Measurements from ENCODE around the gene VWA3B.

DNA sequence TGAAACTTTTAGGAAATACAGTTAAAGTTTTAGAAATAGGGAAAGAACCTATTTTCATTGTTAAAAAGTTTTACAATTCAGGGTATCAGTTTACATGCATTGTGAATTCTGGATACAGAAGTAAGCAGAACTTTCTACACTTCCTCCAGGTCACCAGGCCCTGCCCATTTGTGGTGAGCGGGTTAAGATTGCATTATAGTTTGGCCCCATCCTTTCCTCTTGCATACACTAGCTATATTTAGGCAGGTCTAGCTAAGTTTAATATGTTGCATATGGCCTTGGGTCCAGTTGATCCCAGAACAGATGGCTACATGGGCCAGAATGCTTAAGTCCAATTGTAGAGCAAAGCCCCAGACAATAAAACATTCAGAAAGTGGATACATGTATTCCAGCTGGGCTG, 4.8 kb downstream of the VWA3B start:
- TF ChIP-seq, protein P1, sequence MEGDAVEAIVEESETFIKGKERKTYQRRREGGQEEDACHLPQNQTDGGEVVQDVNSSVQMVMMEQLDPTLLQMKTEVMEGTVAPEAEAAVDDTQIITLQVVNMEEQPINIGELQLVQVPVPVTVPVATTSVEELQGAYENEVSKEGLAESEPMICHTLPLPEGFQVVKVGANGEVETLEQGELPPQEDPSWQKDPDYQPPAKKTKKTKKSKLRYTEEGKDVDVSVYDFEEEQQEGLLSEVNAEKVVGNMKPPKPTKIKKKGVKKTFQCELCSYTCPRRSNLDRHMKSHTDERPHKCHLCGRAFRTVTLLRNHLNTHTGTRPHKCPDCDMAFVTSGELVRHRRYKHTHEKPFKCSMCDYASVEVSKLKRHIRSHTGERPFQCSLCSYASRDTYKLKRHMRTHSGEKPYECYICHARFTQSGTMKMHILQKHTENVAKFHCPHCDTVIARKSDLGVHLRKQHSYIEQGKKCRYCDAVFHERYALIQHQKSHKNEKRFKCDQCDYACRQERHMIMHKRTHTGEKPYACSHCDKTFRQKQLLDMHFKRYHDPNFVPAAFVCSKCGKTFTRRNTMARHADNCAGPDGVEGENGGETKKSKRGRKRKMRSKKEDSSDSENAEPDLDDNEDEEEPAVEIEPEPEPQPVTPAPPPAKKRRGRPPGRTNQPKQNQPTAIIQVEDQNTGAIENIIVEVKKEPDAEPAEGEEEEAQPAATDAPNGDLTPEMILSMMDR (conservative IDR thresholded peaks at IDR 0.05; ENCODE audit: low read depth, low read length): no peak
- TF ChIP-seq POLR2A (IDR thresholded peaks at IDR 0.05; ENCODE audit: low read depth, low read length): no peak
- TF ChIP-seq, protein P2, sequence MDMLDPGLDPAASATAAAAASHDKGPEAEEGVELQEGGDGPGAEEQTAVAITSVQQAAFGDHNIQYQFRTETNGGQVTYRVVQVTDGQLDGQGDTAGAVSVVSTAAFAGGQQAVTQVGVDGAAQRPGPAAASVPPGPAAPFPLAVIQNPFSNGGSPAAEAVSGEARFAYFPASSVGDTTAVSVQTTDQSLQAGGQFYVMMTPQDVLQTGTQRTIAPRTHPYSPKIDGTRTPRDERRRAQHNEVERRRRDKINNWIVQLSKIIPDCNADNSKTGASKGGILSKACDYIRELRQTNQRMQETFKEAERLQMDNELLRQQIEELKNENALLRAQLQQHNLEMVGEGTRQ (IDR thresholded peaks at IDR 0.05; ENCODE audit: low read depth, low read length): no peak
- no peak for TF ChIP-seq RAD21 (IDR thresholded peaks at IDR 0.05; ENCODE audit: low read length)
- TF ChIP-seq RFX5 (IDR thresholded peaks at IDR 0.05; ENCODE audit: low read depth, low read length): no peak
- no peak for TF ChIP-seq FOS (IDR thresholded peaks at IDR 0.05; ENCODE audit: low read depth, low read length)
- TF ChIP-seq, protein P3, sequence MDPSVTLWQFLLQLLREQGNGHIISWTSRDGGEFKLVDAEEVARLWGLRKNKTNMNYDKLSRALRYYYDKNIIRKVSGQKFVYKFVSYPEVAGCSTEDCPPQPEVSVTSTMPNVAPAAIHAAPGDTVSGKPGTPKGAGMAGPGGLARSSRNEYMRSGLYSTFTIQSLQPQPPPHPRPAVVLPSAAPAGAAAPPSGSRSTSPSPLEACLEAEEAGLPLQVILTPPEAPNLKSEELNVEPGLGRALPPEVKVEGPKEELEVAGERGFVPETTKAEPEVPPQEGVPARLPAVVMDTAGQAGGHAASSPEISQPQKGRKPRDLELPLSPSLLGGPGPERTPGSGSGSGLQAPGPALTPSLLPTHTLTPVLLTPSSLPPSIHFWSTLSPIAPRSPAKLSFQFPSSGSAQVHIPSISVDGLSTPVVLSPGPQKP (IDR thresholded peaks at IDR 0.05; ENCODE audit: borderline replicate concordance, low read depth, low read length): no peak

All from IMR-90 (cell line).